ENCODE measurements around the gene SULT4A1. TPM values are rescaled to one million over a fixed set of nuclear protein-coding genes. Genes with fewer than 3 reads are reported as not detected.

SULT4A1 gene
- total and polyA plus RNA-seq, 2 of the 8 experiments (the other 6 are each of a cell fraction or from before 2014, with no cell fraction given) = 9.1 to 11.8 TPM

DNA sequence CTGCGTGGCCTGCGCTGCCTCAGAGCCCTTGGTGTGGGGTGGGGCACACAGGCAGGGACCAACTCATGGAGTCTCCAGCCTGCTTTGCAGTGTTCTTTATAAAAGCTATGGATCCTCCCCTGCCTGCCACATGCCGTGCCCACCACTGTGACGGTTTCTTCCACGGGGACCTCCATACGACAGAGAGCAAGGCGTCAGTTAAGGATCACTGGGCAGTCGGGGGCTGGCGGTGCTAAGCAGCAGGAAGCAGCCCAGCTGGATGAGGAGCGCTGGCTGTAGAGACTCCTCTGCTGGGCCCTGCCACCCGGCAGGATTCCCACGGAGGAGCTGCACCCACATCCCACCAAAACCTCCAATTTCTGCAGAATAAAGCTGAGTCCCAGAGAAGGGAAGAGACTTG, 27.1 kb downstream of the SULT4A1 start:
- no peak for DNase-seq (ENCODE audit: low read depth in 1 of 2, low spot score in 2 of 2)
- 94% methylated on average over 12 of the region's 12 CpGs; no CpG with 5 or more reads in 1 of the 2 experiments for WGBS, 2 experiments (ENCODE audit: extremely low coverage in 1 of 2, insufficient coverage in 1 of 2, insufficient read length in 1 of 2, insufficient replicate concordance in 2 of 2, low coverage in 1 of 2, low lambda C conversion rate in 2 of 2, missing lambda C conversion rate in 1 of 2)

More for the DNA sequence above, 27.1 kb downstream of the SULT4A1 start:
- Histone ChIP-seq H2BK5ac (ENCODE audit: low read depth, low read length) (no peak overlapping the region), H2BK15ac (ENCODE audit: low read length) (no peak overlapping the region), H4K91ac (replicated peaks; ENCODE audit: insufficient read length, low read length) (no peak overlapping the region), H2AFZ (ENCODE audit: low read length) (no peak overlapping the region), H2AK5ac (ENCODE audit: low read depth, low read length) (no peak overlapping the region), H3K79me2 (ENCODE audit: control insufficient read depth in 1 of 2, insufficient read depth in 2 of 2, low read length in 2 of 2) (no peaks in the 10 kb centered on the region), H3K27ac (ENCODE audit: low read depth, low read length) (no peak overlapping the region), H2BK12ac (ENCODE audit: low read depth, low read length) (no peak overlapping the region), H2BK20ac (ENCODE audit: low read length) (no peak overlapping the region), H4K20me1 (replicated peaks in 1 of 2; ENCODE audit: control insufficient read depth in 1 of 2, insufficient read depth in 2 of 2, low read length in 2 of 2) (peaks cover 2 to 10% of the 10 kb centered on the region in 2 experiments), H3K27me3 (replicated peaks in 1 of 4; ENCODE audit: control insufficient read depth in 3 of 4, extremely low read depth in 1 of 4, insufficient read depth in 3 of 4, low read length in 3 of 4) (no peaks in the 10 kb centered on the region), H3K4me1 (replicated peaks in 1 of 4; ENCODE audit: control insufficient read depth in 3 of 4, insufficient read depth in 4 of 4, low read length in 3 of 4) (no peaks in the 10 kb centered on the region; a peak in 1 of 7 replicates), H2BK120ac (replicated peaks; ENCODE audit: low read depth, low read length) (no peak overlapping the region), H4K8ac (ENCODE audit: extremely low read depth, insufficient read depth, low read length) (no peak overlapping the region), H3K4me2 (ENCODE audit: insufficient read depth in 1 of 2, low read depth in 2 of 2, low read length in 2 of 2) (no peak overlapping the region), H3K36me3 (ENCODE audit: control insufficient read depth in 2 of 4, insufficient read depth in 4 of 4, low read length in 3 of 4) (peaks cover 0 to 11% (median 1%) of the 10 kb centered on the region in 4 experiments; a peak in 5 of 8 replicates), H3K14ac (ENCODE audit: insufficient read length) (no peak overlapping the region), H3K56ac (replicated peaks; ENCODE audit: insufficient read length, low read depth, low read length) (no peak overlapping the region), H3K9me3 (ENCODE audit: insufficient read depth in 2 of 2, low read depth in 1 of 2, low read length in 1 of 2) (no peaks in the 10 kb centered on the region), H3K23me2 (ENCODE audit: low read depth, low read length) (no peaks in the 10 kb centered on the region), H3K18ac (ENCODE audit: extremely low read depth, low read length) (no peak overlapping the region), H3K9ac (replicated peaks in 1 of 4; ENCODE audit: extremely low read depth in 1 of 4, low read depth in 3 of 4, low read length in 3 of 4) (no peak overlapping the region), H3K23ac (ENCODE audit: insufficient read length) (no peak overlapping the region), H3K4me3 (ENCODE audit: extremely low read depth in 1 of 4, insufficient read depth in 2 of 4, low read depth in 3 of 4, low read length in 4 of 4) (no peak overlapping the region), H3K4ac (replicated peaks; ENCODE audit: insufficient read length, low read depth, low read length) (no peak overlapping the region), H3K79me1 (ENCODE audit: low read depth, low read length) (peaks cover 12% of the 10 kb centered on the region; the same call in 1 of the 2 replicates), H4K5ac (ENCODE audit: insufficient read length, low read depth, low read length) (no peak overlapping the region)
- POLR2A ChIA-PET (ENCODE audit: partially characterized antibody) = interaction anchor here (1.2 to 3.5 kb wide), 4 partner anchors 8 to 19 kb away, joined by 3 to 12 read pairs (median 4); no protein-coding TSS in a partner anchor
- CTCF ChIA-PET (ENCODE audit: partially characterized antibody) = interaction anchor here (0.7 to 1.8 kb wide), 6 partner anchors 9 to 534 kb away, joined by 3 to 5 read pairs (median 4); no protein-coding TSS in a partner anchor
- TF ChIP-seq KDM4A (IDR thresholded peaks at IDR 0.05; ENCODE audit: low read depth, low read length, severe bottlenecking) = no peak
- no peak for TF ChIP-seq CHD2 (IDR thresholded peaks at IDR 0.05; ENCODE audit: low read length)
- TF ChIP-seq RNF2 (IDR thresholded peaks at IDR 0.05; ENCODE audit: borderline replicate concordance, low read depth, low read length, missing control alignments, poor library complexity, severe bottlenecking) = no peak
- TF ChIP-seq NRF1 (IDR thresholded peaks at IDR 0.05; ENCODE audit: low read depth, low read length) = no peak
- no peak for FAIRE-seq
